HepG2 (cell line): ENCODE results near the gene TMTC2. TPM values are rescaled to one million over a fixed set of nuclear protein-coding genes. Genes with fewer than 3 reads are reported as not detected.

Experiments used
- ATAC-seq: fragments of 200-7000 bp; cut with Tn5 transposase; 3 replicates; pipeline ENCODE4 v1.9.1; 2020; ENCODE audit warnings: mild to moderate bottlenecking, moderate library complexity
- BruUV-seq: library from RNA; stranded (reverse); fragments of 400-500 nt; replicated peaks from 2 replicates; lab custom pipeline; 2021; lab: Mats Ljungman, UMichigan
- CTCF ChIA-PET: fragments of 300-600 bp; formaldehyde crosslinking; extraction: SDS; loops from one replicate; lab custom pipeline; 2021; ENCODE audit warnings: low total read pairs, inconsistent platforms, low intra/inter-chr PET ratio; lab: Yijun Ruan, JAX
- POLR2A ChIA-PET: fragments of 350-600 bp; sonication (Branson Sonifier 250); formaldehyde crosslinking; loops from one replicate; lab custom pipeline; 2020; ENCODE audit warnings: antibody characterized with exemption, inconsistent platforms; lab: Yijun Ruan, JAX
- DNase-seq: peaks from one replicate; pipeline ENCODE4 v3.0.0-alpha.2; 2015; ENCODE audit warnings: low spot score
- FAIRE-seq: peaks from 3 replicates; lab custom pipeline; 2011; peaks lifted over from hg19 to GRCh38; lab: Jason Lieb, UNC
- H2AFZ ChIP-seq: one replicate; pipeline ENCODE4 v1.6.1; 2011; ENCODE audit warnings: low read length, inconsistent platforms
- H3K27ac ChIP-seq: fragments of 300-600 bp; 3 replicates; pipeline ENCODE4 v1.8.0; 2011; ENCODE audit warnings: mixed run types, mild to moderate bottlenecking, mixed read lengths, low read length, inconsistent platforms; ENCODE audit not compliant: insufficient read depth; ENCODE audit errors: extremely low read length
- H3K27me3 ChIP-seq, 2 experiments: fragments of 200-600 bp in 1 of 2; 2 replicates in 1 of 2; 3 replicates in 1 of 2; pipeline versions ENCODE4 v1.6.0 to v1.8.0; 2011; ENCODE audit warnings: low read length in 2 of 2, mild to moderate bottlenecking in 2 of 2, moderate library complexity in 2 of 2, inconsistent platforms in 1 of 2; ENCODE audit not compliant: insufficient read depth in 2 of 2, control insufficient read depth in 1 of 2
- H3K36me3 ChIP-seq, 2 experiments: fragments of 200-600 bp in 1 of 2; replicated peaks in 1 of 2; 2 replicates in 1 of 2; 3 replicates in 1 of 2; pipeline versions ENCODE4 v1.5.1 to v1.8.0; 2011; ENCODE audit warnings: low read length in 2 of 2, inconsistent platforms in 1 of 2; ENCODE audit not compliant: insufficient read depth in 2 of 2, control insufficient read depth in 1 of 2
- H3K4me1 ChIP-seq: 2 replicates; pipeline ENCODE4 v1.5.1; 2012; ENCODE audit warnings: low read length, inconsistent platforms; ENCODE audit not compliant: insufficient read depth
- H3K4me2 ChIP-seq: 2 replicates; pipeline ENCODE4 v1.6.0; 2011; ENCODE audit warnings: low read depth, low read length, inconsistent platforms
- H3K4me3 ChIP-seq, 3 experiments: fragments of 200-600 bp in 1 of 3; sonication (generic), shearing (Covaris generic) in 1 of 3; replicated peaks in 1 of 3; 2 replicates each; pipeline ENCODE4 v1.5.1; 2011 to 2016; ENCODE audit warnings: low read length in 3 of 3, inconsistent platforms in 2 of 3, low read depth in 2 of 3, mild to moderate bottlenecking in 2 of 3, control low read depth in 1 of 3, mixed read lengths in 1 of 3; ENCODE audit not compliant: insufficient read depth in 1 of 3
- H3K79me2 ChIP-seq: one replicate; pipeline ENCODE4 v1.6.1; 2011; ENCODE audit warnings: low read length, inconsistent platforms; ENCODE audit not compliant: insufficient read depth
- H3K9ac ChIP-seq: 2 replicates; pipeline ENCODE4 v1.6.0; 2011; ENCODE audit warnings: mild to moderate bottlenecking, low read depth, low read length, inconsistent platforms; ENCODE audit not compliant: insufficient read depth
- H3K9me3 ChIP-seq: 2 replicates; pipeline ENCODE4 v1.5.1; 2012; ENCODE audit warnings: mild to moderate bottlenecking, low read length
- H4K20me1 ChIP-seq: 2 replicates; pipeline ENCODE4 v1.6.0; 2011; ENCODE audit warnings: inconsistent platforms, mild to moderate bottlenecking, low read length, moderate library complexity; ENCODE audit not compliant: insufficient read depth
- AGO1 ChIP-seq: fragments of 200-400 bp; formaldehyde crosslinking; IDR thresholded peaks from 2 replicates; pipeline ENCODE4 v1.6.1; 2017; ENCODE audit warnings: mild to moderate bottlenecking, low read depth, low read length, moderate library complexity; ENCODE audit not compliant: poor library complexity, severe bottlenecking
- ETS1 ChIP-seq: sonication (generic); formaldehyde crosslinking; IDR thresholded peaks from 2 replicates; pipeline ENCODE4 v1.4.0; 2020; ENCODE audit warnings: missing genetic modification reagents
- FLYWCH1 ChIP-seq: sonication (generic); formaldehyde crosslinking; IDR thresholded peaks from 2 replicates; pipeline ENCODE4 v1.8.1; 2023; ENCODE audit warnings: mild to moderate bottlenecking, missing genetic modification reagents
- FOXK1 ChIP-seq: sonication (generic); formaldehyde crosslinking; IDR thresholded peaks from 2 replicates; pipeline ENCODE4 v1.4.0; 2020; ENCODE audit warnings: low read depth, missing genetic modification reagents, borderline replicate concordance
- HMG20A ChIP-seq: IDR thresholded peaks from 2 replicates; pipeline ENCODE4 v1.6.1; 2016; ENCODE audit warnings: borderline replicate concordance
- MED1 ChIP-seq: sonication (generic); formaldehyde crosslinking; IDR thresholded peaks from 2 replicates; pipeline ENCODE4 v1.4.0; 2020; ENCODE audit warnings: missing genetic modification reagents
- MXD4 ChIP-seq: IDR thresholded peaks from 2 replicates; pipeline ENCODE4 v1.6.1; 2016; ENCODE audit warnings: mild to moderate bottlenecking, missing biosample characterization, missing genetic modification reagents
- NRL ChIP-seq: sonication (generic); formaldehyde crosslinking; IDR thresholded peaks from 2 replicates; pipeline ENCODE4 v1.5.0; 2020; ENCODE audit warnings: missing genetic modification reagents, mild to moderate bottlenecking, moderate library complexity, borderline replicate concordance
- POLR2AphosphoS2 ChIP-seq: IDR thresholded peaks from 2 replicates; pipeline ENCODE4 v1.6.1; 2011; ENCODE audit warnings: low read depth, low read length, improper control_type of control experiment
- POLR2AphosphoS5 ChIP-seq: IDR thresholded peaks from 2 replicates; pipeline ENCODE4 v1.6.1; 2012; ENCODE audit warnings: low read depth, low read length
- SRSF4 ChIP-seq: fragments of 200-400 bp; formaldehyde crosslinking; IDR thresholded peaks from one replicate; pipeline ENCODE4 v1.6.1; 2018; ENCODE audit warnings: mild to moderate bottlenecking, low read depth, low read length, moderate library complexity; ENCODE audit not compliant: poor library complexity, severe bottlenecking
- ZBTB25 ChIP-seq: IDR thresholded peaks from 2 replicates; pipeline ENCODE4 v1.6.1; 2018; ENCODE audit warnings: missing genetic modification reagents
- ZBTB40 ChIP-seq, 2 experiments: fragments of 450-650 bp in 1 of 2; sonication (generic) in 1 of 2; formaldehyde crosslinking in 1 of 2; IDR thresholded peaks; 2 replicates each; pipeline versions ENCODE4 v1.6.1 to v1.8.0; 2016 to 2022; ENCODE audit warnings: antibody characterized with exemption in 1 of 2, mild to moderate bottlenecking in 1 of 2, missing genetic modification reagents in 1 of 2
- ZFP62 ChIP-seq: sonication (generic); formaldehyde crosslinking; IDR thresholded peaks from 2 replicates; pipeline ENCODE4 v1.4.0; 2020; ENCODE audit warnings: missing genetic modification reagents
- WGBS: methylation state at CpG from one replicate; pipeline ENCODE4 v1.1.6; 2017; ENCODE audit warnings: low lambda C conversion rate; 5-methylcytosine and 5-hydroxymethylcytosine counted together
- in situ Hi-C: cut with HindIII; loops from 2 replicates; pipeline ENCODE4 v1.10.0; 2017; ENCODE audit warnings: low pct_unique_long_range_greater_than_20kb; ENCODE audit not compliant: extremely low pct_ligation_motif_present
- intact Hi-C: fragments of 100-400 bp; cut with micrococcal nuclease; formaldehyde crosslinking; loops from one replicate; pipeline ENCODE4 v1.10.0; 2022; ENCODE audit not compliant: unreplicated experiment
- polyA plus RNA-seq, 8 experiments: library from polyadenylated mRNA; depleted of rRNA in 3 of 8; stranded (reverse) in 7 of 8; unstranded in 1 of 8; fragments of >200 nt; fragmentation: Illumina TruSeq in 4 of 8; extraction: Trizol in 4 of 8; gene quantifications; 2 replicates each; pipeline versions ENCODE4 v1.2.1 to v1.2.3, GENCODE V29; 2011 to 2016; ENCODE audit warnings: low read depth in 4 of 8, missing spikeins in 1 of 8, mixed read lengths in 1 of 8; ENCODE audit not compliant: insufficient read depth in 1 of 8
- total RNA-seq, 5 experiments: library from RNA; depleted of rRNA; stranded (reverse); fragments of >200 nt; fragmentation: Illumina TruSeq; extraction: Trizol; gene quantifications; 2 replicates each; pipeline ENCODE4 v1.2.3, GENCODE V29; 2016; ENCODE audit warnings: low read depth in 1 of 5

The TMTC2 gene
- total and polyA plus RNA-seq, 2 of the 13 experiments (the other 11 are each of a cell fraction or from before 2014, with no cell fraction given), result 0.55 to 0.63 TPM

GRCh38 chr12:82904219-82904790, 217.6 kb downstream of the TMTC2 start:
- Histone ChIP-seq H3K79me2 (no peaks in the 10 kb centered on the region), H2AFZ (no peak overlapping the region), H3K4me3 (no peak overlapping the region), H3K27ac (no peak overlapping the region), H4K20me1 (no peaks in the 10 kb centered on the region), H3K4me1 (no peaks in the 10 kb centered on the region), H3K27me3 (no peaks in the 10 kb centered on the region), H3K4me2 (no peak overlapping the region), H3K36me3 (no peaks in the 10 kb centered on the region), H3K9ac (no peak overlapping the region), H3K9me3 (no peaks in the 10 kb centered on the region)
- no peak for ATAC-seq
- no TSS peak for BruUV-seq
- intact Hi-C loops, result no loop called here
- POLR2A ChIA-PET, result no interaction called here
- 10% methylated on average over 5 of the region's 5 CpGs for WGBS
- CTCF ChIA-PET, result no interaction called here
- in situ Hi-C loops, result no loop called here
- DNase-seq, result no peak
- FAIRE-seq, result no peak
- TF ChIP-seq HMG20A (CRISPR knock-in tag) (no peak), ETS1 (CRISPR knock-in tag) (no peak), ZBTB40 (IDR thresholded peaks at IDR 0.05) (no peak), ZBTB40 (CRISPR knock-in tag; IDR thresholded peaks at IDR 0.05) (no peak), MXD4 (CRISPR knock-in tag) (no peak), NRL (CRISPR knock-in tag) (no peak), POLR2AphosphoS2 (no peak), MED1 (CRISPR knock-in tag) (no peak), FOXK1 (CRISPR knock-in tag) (no peak), ZFP62 (no peak), POLR2AphosphoS5 (no peak), FLYWCH1 (CRISPR knock-in tag) (no peak), SRSF4 (no peak), ZBTB25 (CRISPR knock-in tag) (no peak), AGO1 (no peak)
